ENCODE results near the gene PCDH9. TPM values are rescaled to one million over a fixed set of nuclear protein-coding genes. Genes with fewer than 3 reads are reported as not detected.

Gene PCDH9
- total and polyA plus RNA-seq, 10 donors: 0.24 to 8.1 (median 3.8) TPM

DNA sequence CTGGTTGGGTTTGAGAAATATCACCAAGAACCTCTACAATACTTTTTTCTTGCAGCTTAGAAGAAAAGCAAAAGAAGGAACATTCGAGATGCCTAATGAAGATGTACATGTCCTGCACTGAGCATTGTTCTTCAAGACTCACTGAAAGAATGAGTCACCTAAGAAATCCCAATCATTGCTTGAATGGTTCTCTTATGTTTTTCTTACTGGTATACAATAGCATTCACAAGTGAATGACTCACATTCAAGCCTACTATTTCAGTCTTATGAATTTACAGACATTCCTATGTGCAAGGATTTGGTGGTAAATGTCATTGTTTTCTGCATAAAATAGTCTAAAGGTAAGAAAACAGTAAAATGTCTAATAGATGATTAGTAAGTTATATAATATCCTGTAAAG is 594.6 kb downstream of the PCDH9 start:
- TF ChIP-seq POLR2A (IDR thresholded peaks at IDR 0.05) (no peak), POLR2AphosphoS5 (IDR thresholded peaks at IDR 0.05) (no peak)
- TF ChIP-seq, protein P1, sequence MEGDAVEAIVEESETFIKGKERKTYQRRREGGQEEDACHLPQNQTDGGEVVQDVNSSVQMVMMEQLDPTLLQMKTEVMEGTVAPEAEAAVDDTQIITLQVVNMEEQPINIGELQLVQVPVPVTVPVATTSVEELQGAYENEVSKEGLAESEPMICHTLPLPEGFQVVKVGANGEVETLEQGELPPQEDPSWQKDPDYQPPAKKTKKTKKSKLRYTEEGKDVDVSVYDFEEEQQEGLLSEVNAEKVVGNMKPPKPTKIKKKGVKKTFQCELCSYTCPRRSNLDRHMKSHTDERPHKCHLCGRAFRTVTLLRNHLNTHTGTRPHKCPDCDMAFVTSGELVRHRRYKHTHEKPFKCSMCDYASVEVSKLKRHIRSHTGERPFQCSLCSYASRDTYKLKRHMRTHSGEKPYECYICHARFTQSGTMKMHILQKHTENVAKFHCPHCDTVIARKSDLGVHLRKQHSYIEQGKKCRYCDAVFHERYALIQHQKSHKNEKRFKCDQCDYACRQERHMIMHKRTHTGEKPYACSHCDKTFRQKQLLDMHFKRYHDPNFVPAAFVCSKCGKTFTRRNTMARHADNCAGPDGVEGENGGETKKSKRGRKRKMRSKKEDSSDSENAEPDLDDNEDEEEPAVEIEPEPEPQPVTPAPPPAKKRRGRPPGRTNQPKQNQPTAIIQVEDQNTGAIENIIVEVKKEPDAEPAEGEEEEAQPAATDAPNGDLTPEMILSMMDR (IDR thresholded peaks at IDR 0.05 in 8 of 11, conservative IDR thresholded peaks at IDR 0.05 in 3 of 11): no peak
- no peaks in the 10 kb centered on the region for H3K4me1 ChIP-seq
- no peaks in the 10 kb centered on the region for H3K27me3 ChIP-seq (replicated peaks in 1 of 7)
- WGBS, 5 donors: 71 to 94% (median 79%) methylated on average over 1 of the region's 1 CpG
- H3K36me3 ChIP-seq: no peaks in the 10 kb centered on the region
- no peak overlapping the region for H3K4me3 ChIP-seq
- intact Hi-C loops (cut with DNase I; ENCODE audit: low total_unique reads): no loop called here
- no peaks in the 10 kb centered on the region for H3K9me3 ChIP-seq
- DNase-seq: no peak
- H3K27ac ChIP-seq: no peak overlapping the region

GRCh38 chr13:66634384-66634783 is 595.8 kb downstream of the PCDH9 start:
- Histone ChIP-seq H3K4me1 (no peaks in the 10 kb centered on the region), H3K27ac (no peak overlapping the region), H3K9me3 (peaks cover 0 to 5% (median 0%) of the 10 kb centered on the region in 8 donors), H3K36me3 (no peaks in the 10 kb centered on the region), H3K27me3 (replicated peaks in 1 of 7) (no peaks in the 10 kb centered on the region), H3K4me3 (no peak overlapping the region)
- no peak for DNase-seq
- intact Hi-C loops (cut with DNase I; ENCODE audit: low total_unique reads): no loop called here
- TF ChIP-seq, protein P1 (IDR thresholded peaks at IDR 0.05 in 8 of 11, conservative IDR thresholded peaks at IDR 0.05 in 3 of 11): no peak
- TF ChIP-seq POLR2A (IDR thresholded peaks at IDR 0.05) (no peak), POLR2AphosphoS5 (IDR thresholded peaks at IDR 0.05) (no peak)

DNA sequence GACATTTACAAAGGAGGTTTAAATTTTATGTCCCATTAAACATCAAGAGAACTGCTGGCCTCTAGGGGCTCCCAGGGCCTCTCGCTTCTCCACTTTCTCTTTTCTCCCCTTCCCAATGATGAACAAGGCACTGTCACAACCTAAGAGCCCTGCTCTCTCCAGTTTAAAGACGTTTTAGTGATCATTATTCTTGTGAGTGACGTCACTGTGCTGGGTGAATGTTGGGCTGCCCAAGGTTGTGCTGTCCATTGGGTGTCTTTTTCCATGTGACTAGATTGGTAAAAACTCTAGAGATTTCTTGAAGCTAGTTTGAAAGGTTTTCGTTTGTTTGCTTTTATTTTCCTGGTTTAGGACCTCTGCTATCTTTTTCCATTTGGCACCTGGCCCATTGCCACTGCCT is 602.6 kb downstream of the PCDH9 start:
- TF ChIP-seq POLR2AphosphoS5 (IDR thresholded peaks at IDR 0.05) (no peak), POLR2A (IDR thresholded peaks at IDR 0.05) (no peak)
- TF ChIP-seq, protein P1 (IDR thresholded peaks at IDR 0.05 in 8 of 11, conservative IDR thresholded peaks at IDR 0.05 in 3 of 11): no peak
- H3K4me3 ChIP-seq: no peak overlapping the region
- no peak for DNase-seq
- 69 to 84% (median 73%) methylated on average over 4 of the region's 4 CpGs for WGBS, 5 donors
- no peaks in the 10 kb centered on the region for H3K27me3 ChIP-seq (replicated peaks in 1 of 7)
- intact Hi-C loops (cut with DNase I; ENCODE audit: low total_unique reads): no loop called here
- no peaks in the 10 kb centered on the region for H3K36me3 ChIP-seq
- H3K4me1 ChIP-seq: no peaks in the 10 kb centered on the region
- H3K27ac ChIP-seq: no peak overlapping the region
- H3K9me3 ChIP-seq: peaks cover 0 to 5% (median 0%) of the 10 kb centered on the region in 8 donors

GRCh38 chr13:66624302-66624701 is 605.8 kb downstream of the PCDH9 start:
- 80 to 98% (median 93%) methylated on average over 3 of the region's 3 CpGs for WGBS, 5 donors
- TF ChIP-seq POLR2A (IDR thresholded peaks at IDR 0.05) (no peak), POLR2AphosphoS5 (IDR thresholded peaks at IDR 0.05) (no peak)
- TF ChIP-seq, protein P1 (IDR thresholded peaks at IDR 0.05 in 8 of 11, conservative IDR thresholded peaks at IDR 0.05 in 3 of 11): no peak
- peaks cover 0 to 13% (median 3%) of the 10 kb centered on the region in 8 donors for H3K9me3 ChIP-seq
- H3K27me3 ChIP-seq (replicated peaks in 1 of 7): no peaks in the 10 kb centered on the region
- H3K4me1 ChIP-seq: no peaks in the 10 kb centered on the region
- DNase-seq: no peak
- intact Hi-C loops (cut with DNase I; ENCODE audit: low total_unique reads): no loop called here
- H3K36me3 ChIP-seq: no peaks in the 10 kb centered on the region
- no peak overlapping the region for H3K4me3 ChIP-seq
- no peak overlapping the region for H3K27ac ChIP-seq
